CD4-positive, alpha-beta T cell (primary cell): ENCODE measurements around the gene ANKDD1B. TPM values are rescaled to one million over a fixed set of nuclear protein-coding genes. Genes with fewer than 3 reads are reported as not detected.

Source experiments
- ATAC-seq: fragments of 200-7000 bp; cut with Tn5 transposase; one replicate; pipeline ENCODE4 v1.10.0; 2022; ENCODE audit warnings: mild to moderate bottlenecking; ENCODE audit not compliant: poor library complexity
- CTCF ChIA-PET: fragments of 350-600 bp; sonication (Branson Sonifier 250); formaldehyde crosslinking; loops from one replicate; lab custom pipeline; 2021; ENCODE audit warnings: antibody characterized with exemption, inconsistent platforms; lab: Charles Lee
- POLR2A ChIA-PET: fragments of 350-600 bp; sonication (Branson Sonifier 250); formaldehyde crosslinking; loops from one replicate; lab custom pipeline; 2021; ENCODE audit warnings: antibody characterized with exemption, inconsistent platforms; lab: Charles Lee
- DNase-seq, 14 experiments: peaks; one replicate each; pipeline ENCODE4 v3.0.0-alpha.2; 2013 to 2020; ENCODE audit warnings: mixed read lengths in 2 of 14
- H3K27ac ChIP-seq, 2 donors: one replicate each; pipeline versions ENCODE4 v1.5.1 to v1.7.0; 2013; ENCODE audit warnings: low read length in 2 of 2, low read depth in 1 of 2, mild to moderate bottlenecking in 1 of 2
- H3K27me3 ChIP-seq, 2 experiments: 1 replicate in 1 of 2; 2 replicates in 1 of 2; pipeline versions ENCODE4 v1.6.1 to v1.7.0; 2013; ENCODE audit warnings: low read length in 2 of 2, control low read depth in 1 of 2, mild to moderate bottlenecking in 1 of 2, moderate library complexity in 1 of 2; ENCODE audit not compliant: insufficient read depth in 2 of 2, control insufficient read depth in 1 of 2
- H3K36me3 ChIP-seq: one replicate; pipeline ENCODE4 v1.6.1; 2013; ENCODE audit warnings: low read length, control low read depth; ENCODE audit not compliant: insufficient read depth
- H3K4me1 ChIP-seq: one replicate; pipeline ENCODE4 v1.6.1; 2013; ENCODE audit warnings: low read length, control low read depth; ENCODE audit not compliant: insufficient read depth
- H3K4me3 ChIP-seq: one replicate; pipeline ENCODE4 v1.5.1; 2013; ENCODE audit warnings: mild to moderate bottlenecking, low read length, moderate library complexity
- H3K9me3 ChIP-seq, 2 experiments: 1 replicate in 1 of 2; 2 replicates in 1 of 2; pipeline versions ENCODE4 v1.6.1 to v1.7.0; 2013; ENCODE audit warnings: low read length in 2 of 2, mild to moderate bottlenecking in 2 of 2, control low read depth in 1 of 2, moderate library complexity in 1 of 2; ENCODE audit not compliant: control insufficient read depth in 1 of 2, insufficient read depth in 1 of 2
- H3K27ac Mint-ChIP-seq: one replicate; pipeline ENCODE4 v1.8.0; 2020; ENCODE audit warnings: mixed read lengths
- H3K27me3 Mint-ChIP-seq: one replicate; pipeline ENCODE4 v1.8.0; 2021; ENCODE audit warnings: mixed read lengths
- H3K36me3 Mint-ChIP-seq: one replicate; pipeline ENCODE4 v1.8.0; 2021; ENCODE audit warnings: low read depth, mixed read lengths
- H3K4me1 Mint-ChIP-seq: one replicate; pipeline ENCODE4 v1.8.0; 2021; ENCODE audit warnings: low read depth, mixed read lengths
- H3K4me3 Mint-ChIP-seq: one replicate; pipeline ENCODE4 v1.8.0; 2020; ENCODE audit warnings: mild to moderate bottlenecking, mixed read lengths
- H3K9me3 Mint-ChIP-seq: one replicate; pipeline ENCODE4 v1.8.0; 2020; ENCODE audit warnings: mixed read lengths
- CTCF ChIP-seq: fragments of 200-600 bp; IDR thresholded peaks from one replicate; pipeline ENCODE4 v1.8.0; 2022; ENCODE audit warnings: antibody characterized with exemption, mild to moderate bottlenecking
- intact Hi-C, 2 experiments: fragments of 100-400 bp; cut with DNase I in 1 of 2; cut with micrococcal nuclease in 1 of 2; formaldehyde crosslinking; loops; one replicate each; pipeline versions ENCODE4 v1.15.1 to v1.9.0; 2023 to 2025; cut with DNase I, micrococcal nuclease
- total RNA-seq, 174 experiments: library from RNA in 2 of 174; stranded (reverse) in 2 of 174; gene quantifications; one replicate each; pipeline ENCODE4 v1.2.3 and lab custom pipeline; 2021 to 2026

Gene ANKDD1B
- total RNA-seq, 2 experiments from 2014 or later: 0.30 TPM; not detected in 1

GRCh38 chr5:75677607-75678006, 66.4 kb downstream of the ANKDD1B start:
- peak overlapping the region; percentile 36 for H3K4me3 Mint-ChIP-seq
- no peaks in the 10 kb centered on the region for H3K27me3 Mint-ChIP-seq
- TF ChIP-seq CTCF: no peak
- peak overlapping the region; percentile 6 for H3K4me3 ChIP-seq
- H3K36me3 ChIP-seq: peaks cover 12% of the 10 kb centered on the region
- peak overlapping the region; percentile 47 to 66 for H3K27ac ChIP-seq
- H3K27ac Mint-ChIP-seq: peak overlapping the region; percentile 69
- CTCF ChIA-PET: no interaction called here
- peaks cover 34% of the 10 kb centered on the region for H3K36me3 Mint-ChIP-seq
- POLR2A ChIA-PET: interaction anchor here (0.7 to 1.5 kb wide), 2 partner anchors 8 to 79 kb away, joined by 3 to 5 read pairs; no protein-coding TSS in a partner anchor
- peaks cover 11% of the 10 kb centered on the region for H3K4me1 Mint-ChIP-seq
- H3K9me3 Mint-ChIP-seq: no peaks in the 10 kb centered on the region
- peak in 2 of 14 experiments; percentile 17 to 35 for DNase-seq
- H3K27me3 ChIP-seq: no peaks in the 10 kb centered on the region
- intact Hi-C loops: no loop called here
- ATAC-seq: peak; percentile 13
- no peaks in the 10 kb centered on the region for H3K4me1 ChIP-seq
- no peaks in the 10 kb centered on the region for H3K9me3 ChIP-seq

- Histone ChIP-seq H3K9me3 (no peaks in the 10 kb centered on the region), H3K4me1 (no peaks in the 10 kb centered on the region), H3K27me3 (no peaks in the 10 kb centered on the region), H3K4me3 (peak overlapping the region; percentile 6), H3K27ac (peak overlapping the region; percentile 47 to 66), H3K36me3 (peaks cover 10% of the 10 kb centered on the region)
- TF ChIP-seq CTCF: no peak
- CTCF ChIA-PET: interaction anchor here (0.6 to 1.5 kb wide), 2 partner anchors 431 to 441 kb away, joined by 3 read pairs; partner anchors contain the start of gene ANKRD31
- H3K27ac Mint-ChIP-seq: peak overlapping the region; percentile 69
- H3K9me3 Mint-ChIP-seq: no peaks in the 10 kb centered on the region
- H3K36me3 Mint-ChIP-seq: peaks cover 34% of the 10 kb centered on the region
- POLR2A ChIA-PET: interaction anchor here (1.5 kb wide), 1 partner anchor 9 kb away, joined by 5 read pairs; no protein-coding TSS in a partner anchor
- no peak overlapping the region for H3K4me3 Mint-ChIP-seq
- intact Hi-C loops: no loop called here
- ATAC-seq (peak; percentile 89), DNase-seq (peak in 4 of 14 experiments; percentile 8 to 63 (median 47))
- H3K27me3 Mint-ChIP-seq: no peaks in the 10 kb centered on the region
- H3K4me1 Mint-ChIP-seq: peaks cover 11% of the 10 kb centered on the region
Measured at GRCh38 chr5:75678155-75678554, 66.9 kb downstream of the ANKDD1B start.

GRCh38 chr5:75681125-75681830, 70.0 kb downstream of the ANKDD1B start:
- no peak overlapping the region for H3K4me3 ChIP-seq
- peaks cover 12% of the 10 kb centered on the region for H3K36me3 ChIP-seq
- H3K4me3 Mint-ChIP-seq: no peak overlapping the region
- no peaks in the 10 kb centered on the region for H3K9me3 Mint-ChIP-seq
- CTCF ChIA-PET: interaction anchor here (1.1 to 1.6 kb wide), 3 partner anchors 9 to 445 kb away, joined by 3 to 5 read pairs (median 3); partner anchors contain the start of gene ANKRD31
- H3K4me1 Mint-ChIP-seq: peaks cover 11% of the 10 kb centered on the region
- no peak overlapping the region for H3K27ac ChIP-seq
- no peaks in the 10 kb centered on the region for H3K27me3 ChIP-seq
- H3K27me3 Mint-ChIP-seq: no peaks in the 10 kb centered on the region
- ATAC-seq (peak; percentile 38), DNase-seq (peak in 3 of 14 experiments; percentile 58 to 61 (median 59))
- H3K4me1 ChIP-seq: no peaks in the 10 kb centered on the region
- intact Hi-C loops: loop anchor here (5.0 to 10.0 kb wide), 6 partner anchors 166 to 1776 kb away; partner anchors contain the start of genes ANKRD31 (in 1 of the 2), CERT1 (in 1 of the 2) and POLK (in 1 of the 2)
- H3K36me3 Mint-ChIP-seq: peaks cover 30% of the 10 kb centered on the region
- peak; percentile 82 for TF ChIP-seq CTCF
- no peak overlapping the region for H3K27ac Mint-ChIP-seq
- H3K9me3 ChIP-seq: no peaks in the 10 kb centered on the region
- POLR2A ChIA-PET: interaction anchor here (0.7 kb wide), 2 partner anchors 74 to 445 kb away, joined by 3 to 5 read pairs; partner anchors contain the start of gene ANKRD31
